ENCODE measurements around the gene NLRC3. TPM values are rescaled to one million over a fixed set of nuclear protein-coding genes. Genes with fewer than 3 reads are reported as not detected.

The NLRC3 gene
- total RNA-seq, 4 donors from 2014 or later, result 1.3 to 4.7 (median 1.4) TPM

DNA sequence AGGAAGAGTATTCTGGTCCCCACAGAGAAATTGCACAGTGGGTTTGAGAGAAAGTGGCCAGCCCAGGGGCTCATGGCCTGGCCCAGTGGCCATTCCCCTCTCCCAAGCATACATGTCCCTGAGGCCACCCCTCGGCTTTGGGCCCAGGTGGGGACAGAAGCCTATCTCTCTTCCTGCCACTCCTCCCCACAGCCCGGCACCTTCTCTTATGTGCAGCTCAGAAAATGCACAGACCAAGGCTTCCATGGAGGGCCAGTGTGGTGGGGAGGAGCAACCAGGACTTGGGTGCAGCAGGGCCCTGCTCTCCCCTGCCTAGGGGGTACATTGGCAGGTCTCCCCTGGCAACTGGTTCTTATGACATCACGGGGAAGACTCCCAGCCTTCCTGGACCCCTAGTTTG is 82.0 kb downstream of the NLRC3 start, which contains the start of gene C16orf90:
Gene C16orf90, minus strand, starts transcription at position 314 of the 400 bp plus-strand sequence. Its CDS starts 68 bp downstream, at position 246.
- Histone ChIP-seq H3K27ac (no peak within 1 kb of the TSS), H3K4me1 (peaks cover 0 to 6% of the 10 kb centered on the region in 2 donors), H3K36me3 (no peaks in the 10 kb centered on the region), H3K4me3 (replicated peaks in 1 of 3) (no peak within 1 kb of the TSS), H3K9me3 (no peaks in the 10 kb centered on the region), H3K27me3 (no peaks in the 10 kb centered on the region)
- 86 to 90% methylated on average over 1 to 3 of the region's 3 CpGs for WGBS, 2 donors
- intact Hi-C loops (cut with DNase I), result no loop called here
- DNase-seq, result no peak
- TF ChIP-seq POLR2A (IDR thresholded peaks at IDR 0.05), result no peak
- TF ChIP-seq, protein P1, sequence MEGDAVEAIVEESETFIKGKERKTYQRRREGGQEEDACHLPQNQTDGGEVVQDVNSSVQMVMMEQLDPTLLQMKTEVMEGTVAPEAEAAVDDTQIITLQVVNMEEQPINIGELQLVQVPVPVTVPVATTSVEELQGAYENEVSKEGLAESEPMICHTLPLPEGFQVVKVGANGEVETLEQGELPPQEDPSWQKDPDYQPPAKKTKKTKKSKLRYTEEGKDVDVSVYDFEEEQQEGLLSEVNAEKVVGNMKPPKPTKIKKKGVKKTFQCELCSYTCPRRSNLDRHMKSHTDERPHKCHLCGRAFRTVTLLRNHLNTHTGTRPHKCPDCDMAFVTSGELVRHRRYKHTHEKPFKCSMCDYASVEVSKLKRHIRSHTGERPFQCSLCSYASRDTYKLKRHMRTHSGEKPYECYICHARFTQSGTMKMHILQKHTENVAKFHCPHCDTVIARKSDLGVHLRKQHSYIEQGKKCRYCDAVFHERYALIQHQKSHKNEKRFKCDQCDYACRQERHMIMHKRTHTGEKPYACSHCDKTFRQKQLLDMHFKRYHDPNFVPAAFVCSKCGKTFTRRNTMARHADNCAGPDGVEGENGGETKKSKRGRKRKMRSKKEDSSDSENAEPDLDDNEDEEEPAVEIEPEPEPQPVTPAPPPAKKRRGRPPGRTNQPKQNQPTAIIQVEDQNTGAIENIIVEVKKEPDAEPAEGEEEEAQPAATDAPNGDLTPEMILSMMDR (IDR thresholded peaks at IDR 0.05), result no peak

DNA sequence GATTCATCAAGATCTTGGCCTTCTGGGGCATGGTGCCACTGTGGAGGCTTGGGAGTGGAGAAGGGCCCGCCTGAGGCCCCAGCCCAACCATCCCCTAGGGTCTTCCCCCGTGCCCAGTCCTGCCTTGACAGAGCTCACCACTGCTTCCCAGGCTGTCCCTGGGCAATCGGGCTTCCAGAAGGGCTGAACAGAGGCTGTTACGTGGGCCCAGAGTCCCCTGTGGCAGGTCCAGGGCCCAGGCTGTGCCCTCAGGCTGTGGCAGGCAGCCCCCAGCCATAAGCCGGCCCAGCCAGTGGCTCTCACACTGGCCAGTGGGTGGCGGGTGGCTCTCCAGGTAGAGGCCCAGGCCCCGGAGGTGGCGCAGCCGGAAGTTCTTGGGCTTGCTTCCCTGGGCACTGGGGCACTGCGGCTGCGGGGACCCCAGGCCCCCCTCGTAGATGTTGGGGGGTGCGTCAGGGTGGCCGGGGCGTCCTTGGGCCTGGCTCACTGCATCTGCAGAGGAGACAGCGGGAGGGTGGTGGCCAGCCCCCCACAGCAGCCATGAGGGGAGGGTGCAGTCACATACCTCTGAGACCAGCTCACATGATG is 82.7 kb downstream of the NLRC3 start:
- Histone ChIP-seq H3K4me1 (peaks cover 0 to 3% of the 10 kb centered on the region in 2 donors), H3K27me3 (no peaks in the 10 kb centered on the region), H3K9me3 (no peaks in the 10 kb centered on the region), H3K27ac (no peak overlapping the region), H3K4me3 (replicated peaks in 1 of 3) (no peak overlapping the region), H3K36me3 (no peaks in the 10 kb centered on the region)
- 86 to 91% methylated on average over 5 to 11 of the region's 16 CpGs for WGBS, 2 donors
- TF ChIP-seq, protein P1 (IDR thresholded peaks at IDR 0.05), result no peak
- TF ChIP-seq POLR2A (IDR thresholded peaks at IDR 0.05), result no peak
- DNase-seq, result no peak
- intact Hi-C loops (cut with DNase I), result no loop called here

DNA sequence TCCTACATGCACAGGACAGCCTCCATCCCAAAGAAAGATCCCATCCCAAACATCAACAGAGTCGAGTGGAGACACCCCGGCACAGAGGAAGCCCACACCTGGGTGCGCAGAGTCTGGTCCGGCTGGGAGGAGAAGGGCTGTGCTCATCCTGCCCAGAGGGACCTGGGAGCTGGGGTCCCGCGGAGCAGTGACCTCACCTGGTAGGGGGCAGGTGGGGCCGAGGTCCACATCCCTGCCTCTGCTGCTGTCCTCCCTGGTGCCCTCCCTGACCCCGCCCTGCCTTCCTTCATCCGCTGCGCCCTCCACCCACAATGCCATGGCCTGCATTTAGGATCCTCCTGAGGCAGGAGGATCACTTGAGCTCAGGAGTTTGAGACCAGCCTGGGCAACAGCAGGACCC is 84.8 kb downstream of the NLRC3 start:
- Histone ChIP-seq H3K4me1 (peaks cover 0 to 3% of the 10 kb centered on the region in 2 donors), H3K9me3 (no peaks in the 10 kb centered on the region), H3K27me3 (no peaks in the 10 kb centered on the region), H3K4me3 (replicated peaks in 1 of 3) (no peak overlapping the region), H3K36me3 (no peaks in the 10 kb centered on the region), H3K27ac (no peak overlapping the region)
- TF ChIP-seq, protein P1 (IDR thresholded peaks at IDR 0.05), result no peak
- TF ChIP-seq POLR2A (IDR thresholded peaks at IDR 0.05), result no peak
- no peak for DNase-seq
- WGBS, 2 donors, result 81 to 87% methylated on average over 6 to 10 of the region's 10 CpGs
- intact Hi-C loops (cut with DNase I), result no loop called here

DNA sequence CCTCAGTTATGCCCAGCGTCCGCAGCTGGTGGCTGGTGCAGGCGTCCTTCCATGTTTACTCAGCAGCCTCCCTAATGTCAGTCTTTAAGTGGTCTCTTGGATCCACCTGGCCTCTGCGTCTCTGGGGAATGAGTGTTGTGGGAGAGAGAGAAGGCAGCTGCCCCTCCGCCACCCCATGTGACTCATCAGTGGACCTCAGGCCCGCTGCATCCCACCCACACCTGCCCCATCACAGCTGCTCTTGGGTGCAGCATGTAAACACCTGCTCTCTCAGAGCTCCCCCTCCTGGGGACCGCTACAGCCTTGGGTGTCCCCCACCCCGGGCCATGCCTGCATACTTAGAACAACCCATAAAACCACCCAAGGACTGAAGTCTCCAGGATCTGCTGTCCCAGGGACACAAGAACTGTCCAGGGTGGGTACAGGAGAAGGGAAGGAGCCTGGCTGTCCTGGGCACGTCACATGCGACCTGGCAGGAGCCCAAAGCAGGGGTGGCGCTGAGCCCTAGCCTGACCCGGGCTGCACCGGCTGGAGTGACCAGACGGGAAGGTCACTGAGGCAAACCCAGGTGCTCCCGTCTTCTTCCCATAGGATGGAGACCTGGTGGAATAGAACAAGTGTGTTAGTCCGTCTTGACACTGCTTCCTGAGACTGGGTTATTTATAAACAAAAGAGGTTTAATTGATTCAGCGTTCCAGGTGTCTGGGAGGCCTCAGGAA is 86.1 kb downstream of the NLRC3 start:
- DNase-seq, result no peak
- H3K27me3 ChIP-seq, result no peaks in the 10 kb centered on the region
- WGBS, 2 donors, result 43 to 57% methylated on average over 12 to 17 of the region's 17 CpGs
- H3K27ac ChIP-seq, result no peak overlapping the region
- no peak overlapping the region for H3K4me3 ChIP-seq (replicated peaks in 1 of 3)
- H3K4me1 ChIP-seq, result peaks cover 0 to 3% of the 10 kb centered on the region in 2 donors
- TF ChIP-seq, protein P1 (IDR thresholded peaks at IDR 0.05), result no peak
- TF ChIP-seq POLR2A (IDR thresholded peaks at IDR 0.05), result no peak
- intact Hi-C loops (cut with DNase I), result no loop called here
- H3K36me3 ChIP-seq, result peaks cover 4 to 7% of the 10 kb centered on the region in 2 donors
- H3K9me3 ChIP-seq, result no peaks in the 10 kb centered on the region

Other genes with a start within 250 kb of the NLRC3 start
- gene OR2C1, start 221.5 kb downstream of the NLRC3 start, total RNA-seq, result 1 to 10 TPM in 2 of 4 donors, under 1 TPM in 1, not detected in 1; 0.68 to 2.0 (median 1.1) TPM
- 10 to 100 TPM; 12.0 to 20.2 (median 15.4) TPM for gene ZSCAN32, start 176.4 kb downstream of the NLRC3 start, total RNA-seq
- 10 to 100 TPM; 12.1 to 16.7 (median 16.1) TPM for gene ZNF174, start 176.2 kb downstream of the NLRC3 start, total RNA-seq
- gene ZNF597, start 133.9 kb downstream of the NLRC3 start, total RNA-seq, result 1 to 10 TPM; 2.7 to 6.8 (median 4.3) TPM
- 10 to 100 TPM; 22.7 to 42.2 (median 31.0) TPM for gene NAA60, start 133.7 kb downstream of the NLRC3 start, total RNA-seq
- not detected for gene C16orf90, start 81.9 kb downstream of the NLRC3 start, total RNA-seq
- gene CLUAP1, start 76.4 kb downstream of the NLRC3 start, total RNA-seq, result 10 to 100 TPM; 24.6 to 31.6 (median 29.4) TPM
- gene SLX4, start 34.2 kb upstream of the NLRC3 start, total RNA-seq, result 1 to 10 TPM; 2.7 to 4.9 (median 4.5) TPM
- gene DNASE1, start 77.3 kb upstream of the NLRC3 start, total RNA-seq, result 10 to 100 TPM; 18.1 to 33.2 (median 25.0) TPM
- 10 to 100 TPM; 37.3 to 58.3 (median 53.9) TPM for gene TRAP1, start 140.1 kb upstream of the NLRC3 start, total RNA-seq